GM18951 (cell line): Measurements from ENCODE around the gene ANKRD35.
A peak's percentile ranks its signal among the peaks of the same experiment; 100 is the strongest.

Experiments used
- POLR2A ChIP-seq: IDR thresholded peaks from 4 replicates; pipeline ENCODE4 v1.6.1; 2011; ENCODE audit warnings: mild to moderate bottlenecking; ENCODE audit not compliant: insufficient read length, insufficient read depth; ENCODE audit errors: extremely low read depth
- in situ Hi-C: fragments of 300-500 bp; cut with MboI; formaldehyde crosslinking; loops from one replicate; pipeline ENCODE4 v1.12.0; 2022; ENCODE audit warnings: low sequenced_read_pairs, mixed read lengths, inconsistent platforms; ENCODE audit not compliant: unreplicated experiment

The ANKRD35 gene

GRCh38 chr1:145889722-145890121, 4.1 kb upstream of the ANKRD35 start:
- TF ChIP-seq POLR2A = no peak
- in situ Hi-C loops = no loop called here

GRCh38 chr1:145887631-145888030, 2.0 kb upstream of the ANKRD35 start:
- TF ChIP-seq POLR2A = no peak
- in situ Hi-C loops = no loop called here

- in situ Hi-C loops = no loop called here
- no peak for TF ChIP-seq POLR2A
Measured at GRCh38 chr1:145886816-145887215, 1.1 kb upstream of the ANKRD35 start.

DNA sequence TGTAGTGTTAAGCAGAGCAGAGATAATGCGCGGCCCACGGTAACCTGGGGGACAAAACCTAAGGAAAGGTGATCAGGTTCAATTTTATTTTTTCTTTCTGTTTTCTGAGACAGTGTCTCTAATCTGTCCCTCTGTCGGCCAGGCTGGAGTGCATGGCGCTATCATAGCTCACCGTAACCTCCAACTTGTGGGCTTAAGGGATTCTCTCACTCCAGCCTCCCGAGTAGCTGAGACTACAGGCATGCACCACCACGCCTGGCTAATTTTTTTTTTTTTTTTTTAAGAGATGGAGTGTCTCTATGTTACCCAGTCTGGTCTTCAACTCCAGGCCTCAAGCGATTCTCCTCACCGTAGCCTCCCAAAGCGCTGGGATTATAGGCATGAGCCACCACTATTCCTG, 724 bp upstream of the ANKRD35 start:
- in situ Hi-C loops = no loop called here
- TF ChIP-seq POLR2A = no peak

DNA sequence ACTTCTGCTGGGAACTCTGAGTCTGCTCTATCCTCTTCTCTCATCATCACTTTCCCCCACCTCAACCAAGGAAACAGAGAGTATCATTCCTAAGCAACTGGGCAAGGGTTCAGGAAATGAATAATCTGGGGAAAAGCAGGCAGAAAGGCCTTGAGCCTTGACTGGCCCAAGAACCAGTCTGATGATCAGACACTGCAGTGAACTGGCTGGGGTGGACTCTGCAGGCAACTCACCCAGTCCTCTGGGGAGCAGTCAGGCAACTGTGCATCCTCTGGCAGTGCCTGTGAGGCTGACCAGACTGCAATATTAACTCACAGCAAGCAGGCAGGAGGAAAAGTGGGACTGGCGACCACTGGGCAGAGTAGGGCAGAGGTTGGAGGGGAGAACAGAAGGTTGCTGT, 991 bp downstream of the ANKRD35 start:
- in situ Hi-C loops = no loop called here

GRCh38 chr1:145879775-145880174, 5.9 kb downstream of the ANKRD35 start:
- in situ Hi-C loops = no loop called here
- TF ChIP-seq POLR2A = no peak

More for the DNA sequence above, 991 bp downstream of the ANKRD35 start:
- no peak for TF ChIP-seq POLR2A

- TF ChIP-seq POLR2A = no peak
- in situ Hi-C loops = no loop called here
Measured at GRCh38 chr1:145878724-145879123, 6.9 kb downstream of the ANKRD35 start.

- in situ Hi-C loops = no loop called here
- TF ChIP-seq POLR2A = no peak
Measured at GRCh38 chr1:145877923-145878486, 7.7 kb downstream of the ANKRD35 start.

DNA sequence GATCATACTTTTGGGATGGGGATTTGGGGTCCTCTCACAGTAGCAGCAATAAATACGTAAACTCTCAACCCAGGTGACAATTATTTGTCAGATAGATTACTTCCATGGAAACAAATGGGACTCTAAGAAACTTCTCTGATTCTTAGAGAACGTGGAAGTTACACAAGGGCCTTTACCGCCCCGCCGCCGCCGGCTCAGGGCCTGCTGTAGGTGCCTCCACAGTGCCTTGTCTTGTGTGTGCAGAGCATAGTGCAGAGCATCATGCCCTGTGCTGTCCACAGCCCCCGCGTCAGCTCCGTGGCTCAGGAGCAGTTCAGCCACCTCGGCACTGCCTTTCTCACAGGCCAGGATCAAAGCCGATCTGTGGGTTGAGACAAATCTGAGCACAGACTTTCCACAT, 11.0 kb downstream of the ANKRD35 start:
- no peak for TF ChIP-seq POLR2A
- in situ Hi-C loops = no loop called here

DNA sequence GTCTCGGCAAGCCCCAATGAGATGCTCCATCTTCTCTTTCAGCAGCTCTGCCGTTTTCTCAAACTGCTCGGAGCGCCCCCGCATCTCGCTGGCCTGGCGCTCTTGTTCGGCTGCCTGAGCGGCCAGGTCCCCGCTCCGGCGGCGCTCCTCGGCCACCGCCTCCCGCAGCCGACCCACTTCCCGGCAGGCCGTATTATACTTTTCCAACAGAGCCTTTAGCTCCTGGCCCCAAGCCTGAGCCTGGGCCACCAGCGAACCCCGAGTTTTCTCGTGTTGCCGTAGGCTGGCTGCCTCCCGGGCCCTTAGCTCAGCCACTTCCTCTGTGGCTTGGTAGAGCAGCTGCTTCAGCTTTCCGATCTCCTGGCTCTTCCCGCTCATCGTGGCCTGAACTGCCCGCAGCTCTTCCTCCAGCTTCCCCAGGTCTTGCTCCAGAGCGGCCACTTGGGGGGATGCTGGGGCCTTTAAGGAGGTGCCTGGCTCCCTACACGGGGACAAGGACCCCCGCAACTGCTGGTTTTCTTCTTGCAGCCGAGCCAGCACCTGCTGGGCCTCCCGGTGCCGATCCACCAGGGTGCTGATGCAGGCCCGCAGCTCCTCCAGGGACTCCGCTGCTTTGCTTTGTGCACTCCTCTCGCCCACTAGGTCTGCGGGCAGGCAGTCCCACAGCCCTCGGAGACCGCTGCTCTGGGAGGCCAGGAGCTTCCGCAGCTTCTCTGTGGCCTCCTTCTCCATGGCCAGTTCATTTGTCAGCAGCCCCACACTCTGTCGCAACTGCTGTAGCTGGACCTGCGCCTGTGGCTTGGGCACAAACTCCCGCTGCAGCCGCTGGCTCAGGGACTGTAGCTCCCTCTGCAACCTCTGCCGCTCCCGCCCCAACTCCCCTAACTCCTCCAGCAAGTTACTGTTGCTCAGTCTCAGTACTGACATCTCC, 13.4 kb downstream of the ANKRD35 start:
- in situ Hi-C loops = no loop called here
- no peak for TF ChIP-seq POLR2A

- TF ChIP-seq POLR2A = no peak
- in situ Hi-C loops = no loop called here
Measured at GRCh38 chr1:145868232-145868631, 17.4 kb downstream of the ANKRD35 start.

DNA sequence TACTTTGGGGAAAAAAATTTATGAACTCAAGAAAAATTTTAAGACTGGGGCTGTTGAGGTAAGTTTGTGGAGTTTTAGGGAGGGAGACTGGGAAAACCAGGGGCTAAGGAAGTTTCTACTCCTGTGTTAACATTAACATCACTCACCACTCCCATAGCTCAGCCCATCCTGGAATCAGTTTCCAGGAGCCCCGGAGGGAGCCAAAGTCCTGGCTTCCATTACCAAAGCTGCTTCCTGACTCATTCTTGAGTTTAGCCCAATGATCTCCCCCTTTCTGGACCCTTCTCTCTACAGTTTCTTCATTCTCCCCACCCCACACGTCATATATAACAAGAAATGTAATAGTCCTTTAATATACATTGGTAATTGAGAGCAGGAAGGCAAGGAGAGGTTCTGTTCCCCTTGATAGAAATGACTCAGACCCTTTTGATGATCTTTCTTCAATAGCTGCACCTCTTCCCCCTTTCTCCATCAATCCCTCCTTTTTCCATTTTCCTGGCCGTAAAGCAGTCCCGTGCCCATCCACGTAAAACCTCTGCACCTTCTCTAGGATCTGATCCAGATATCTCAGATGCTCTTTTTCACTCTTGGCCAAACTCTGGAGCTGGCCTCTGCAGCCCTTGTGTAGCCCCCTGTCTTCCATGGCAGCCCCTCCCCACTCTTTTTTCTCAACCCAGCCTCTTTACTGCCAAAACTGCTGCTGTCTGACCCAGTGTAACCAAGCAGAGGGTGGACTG, 22.2 kb downstream of the ANKRD35 start:
- in situ Hi-C loops = no loop called here
- no peak for TF ChIP-seq POLR2A

DNA sequence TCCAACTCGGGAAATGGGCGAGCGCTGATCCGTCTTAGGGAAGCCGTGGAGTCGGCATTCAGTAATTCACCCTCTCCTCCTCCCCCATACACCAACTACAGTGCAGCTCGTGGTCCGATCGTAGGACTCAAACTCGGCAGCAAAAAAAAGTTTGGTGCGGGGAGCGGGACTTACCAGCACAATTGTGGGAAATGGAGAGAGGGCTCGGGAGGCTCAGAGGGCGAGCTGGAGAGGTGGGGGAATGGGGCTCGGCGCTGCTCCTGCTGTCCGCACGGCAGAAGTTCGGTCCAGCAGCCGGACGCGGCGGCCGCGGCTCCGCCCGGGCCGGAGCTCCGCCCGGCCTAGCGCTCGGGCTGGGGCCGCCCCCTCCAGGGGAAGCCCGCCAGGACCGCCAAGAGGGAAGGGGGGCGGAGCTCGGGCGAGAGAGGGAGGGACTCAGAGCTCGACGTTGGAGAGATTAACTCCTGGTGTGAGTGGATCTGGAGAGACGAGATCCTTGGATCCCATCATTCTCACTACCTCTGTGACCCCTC, 26.1 kb downstream of the ANKRD35 start:
- peak; percentile 66 for TF ChIP-seq POLR2A
- in situ Hi-C loops = no loop called here
